ENCODE measurements around the gene OSBP2. TPM values are rescaled to one million over a fixed set of nuclear protein-coding genes. Genes with fewer than 3 reads are reported as not detected.

The OSBP2 gene
- total and polyA plus RNA-seq, 2 experiments from 2014 or later: 2.1 to 2.9 TPM

- H3K27me3 ChIP-seq (ENCODE audit: insufficient read depth): no peaks in the 10 kb centered on the region
- no peaks in the 10 kb centered on the region for H3K36me3 ChIP-seq (ENCODE audit: insufficient read depth)
- H3K4me1 ChIP-seq (ENCODE audit: insufficient read depth): peaks cover 5% of the 10 kb centered on the region; the same call in 1 of the 2 replicates
- peaks cover 13% of the 10 kb centered on the region for H3K4me1 Mint-ChIP-seq
- H2AFZ ChIP-seq: no peak overlapping the region
- H3K4me3 ChIP-seq: no peak overlapping the region
- H3F3A ChIP-seq (replicated peaks; ENCODE audit: low read depth): no peaks in the 10 kb centered on the region
- H3K4me3 Mint-ChIP-seq: no peak overlapping the region
- TF ChIP-seq EZH2phosphoT487 (IDR thresholded peaks at IDR 0.05; ENCODE audit: unreplicated experiment) (no peak), REST (IDR thresholded peaks at IDR 0.05; ENCODE audit: unreplicated experiment) (no peak), ZNF462 (CRISPR knock-in tag; IDR thresholded peaks at IDR 0.05) (no peak), CTCF (conservative IDR thresholded peaks at IDR 0.05; ENCODE audit: low read depth in 2 of 2) (no peak), STAT1 (IDR thresholded peaks at IDR 0.05; ENCODE audit: unreplicated experiment) (no peak), EZH2 (IDR thresholded peaks at IDR 0.05; ENCODE audit: low read depth, unreplicated experiment) (no peak), POLR2AphosphoS5 (IDR thresholded peaks at IDR 0.05; ENCODE audit: low read depth) (no peak), ETS1 (IDR thresholded peaks at IDR 0.05) (no peak), ZNF331 (CRISPR knock-in tag; IDR thresholded peaks at IDR 0.05; ENCODE audit: low read depth) (no peak), CREB1 (CRISPR knock-in tag; IDR thresholded peaks at IDR 0.05; ENCODE audit: low read depth) (no peak), ZNF114 (CRISPR knock-in tag; IDR thresholded peaks at IDR 0.05) (no peak)
- no peak overlapping the region for H3K4me2 ChIP-seq
- no peaks in the 10 kb centered on the region for H4K20me1 ChIP-seq (replicated peaks; ENCODE audit: insufficient read depth)
- H3K79me2 ChIP-seq (replicated peaks; ENCODE audit: insufficient read depth): no peaks in the 10 kb centered on the region
- ATAC-seq: no peak
- H3K9me3 Mint-ChIP-seq: no peaks in the 10 kb centered on the region
- no peak overlapping the region for H3K27ac ChIP-seq (ENCODE audit: low read depth)
- DNase-seq (ENCODE audit: low spot score): no peak
- H3K27ac Mint-ChIP-seq: no peak overlapping the region
- peaks cover 14% of the 10 kb centered on the region for H3K27me3 Mint-ChIP-seq (ENCODE audit: insufficient read depth, low read depth, poor library complexity)
- no peaks in the 10 kb centered on the region for H3K9me2 ChIP-seq (ENCODE audit: insufficient read depth)
- peaks cover 10% of the 10 kb centered on the region; the same call in 1 of the 3 replicates for H3K36me3 Mint-ChIP-seq (ENCODE audit: low read depth)
These were observed 193.2 kb downstream of the OSBP2 start for GRCh38 chr22:30887861-30888260.
